GM23338 (cell line): ENCODE data around the gene DAGLB. TPM values are rescaled to one million over a fixed set of nuclear protein-coding genes. Genes with fewer than 3 reads are reported as not detected.

Source experiments
- ATAC-seq: fragments of 200-7000 bp; cut with Tn5 transposase; 3 replicates; pipeline ENCODE4 v1.9.1; 2020
- DNase-seq: peaks from one replicate; pipeline ENCODE4 v3.0.0-alpha.2; 2015; ENCODE audit warnings: low spot score
- H2AFZ ChIP-seq: fragments of 200-600 bp; sonication (generic); 2 replicates; pipeline ENCODE4 v1.8.0; 2016; ENCODE audit warnings: antibody characterized with exemption, mild to moderate bottlenecking, moderate library complexity
- H3F3A ChIP-seq: fragments of 200-600 bp; sonication (generic); replicated peaks from 2 replicates; pipeline ENCODE4 v1.8.0; 2017; ENCODE audit warnings: antibody characterized with exemption, mixed run types, low read depth
- H3K27ac ChIP-seq: fragments of 200-600 bp; sonication (generic); 2 replicates; pipeline ENCODE4 v1.6.1; 2016; ENCODE audit warnings: low read depth
- H3K27me3 ChIP-seq: fragments of 200-600 bp; sonication (generic); 2 replicates; pipeline ENCODE4 v1.8.0; 2016; ENCODE audit warnings: mild to moderate bottlenecking, mixed run types, moderate library complexity; ENCODE audit not compliant: insufficient read depth
- H3K36me3 ChIP-seq: fragments of 200-600 bp; sonication (generic); 2 replicates; pipeline ENCODE4 v1.8.0; 2016; ENCODE audit warnings: mild to moderate bottlenecking; ENCODE audit not compliant: insufficient read depth
- H3K4me1 ChIP-seq: fragments of 200-600 bp; sonication (generic); 2 replicates; pipeline ENCODE4 v1.8.0; 2016; ENCODE audit warnings: mild to moderate bottlenecking, moderate library complexity; ENCODE audit not compliant: insufficient read depth
- H3K4me2 ChIP-seq: fragments of 200-600 bp; sonication (generic); 2 replicates; pipeline ENCODE4 v1.7.1; 2017; ENCODE audit warnings: mixed run types
- H3K4me3 ChIP-seq: fragments of 200-600 bp; sonication (generic); 2 replicates; pipeline ENCODE4 v1.6.1; 2016; ENCODE audit warnings: mixed run types
- H3K79me2 ChIP-seq: fragments of 200-600 bp; sonication (generic); replicated peaks from 2 replicates; pipeline ENCODE4 v1.8.0; 2017; ENCODE audit warnings: mild to moderate bottlenecking; ENCODE audit not compliant: insufficient read depth
- H3K9me2 ChIP-seq: fragments of 200-600 bp; sonication (generic); 2 replicates; pipeline ENCODE4 v1.8.0; 2017; ENCODE audit not compliant: insufficient read depth
- H4K20me1 ChIP-seq: fragments of 200-600 bp; sonication (generic); replicated peaks from 2 replicates; pipeline ENCODE4 v1.8.0; 2017; ENCODE audit warnings: mild to moderate bottlenecking; ENCODE audit not compliant: insufficient read depth
- H3K27ac Mint-ChIP-seq: 2 replicates; pipeline ENCODE4 v1.8.0; 2020; ENCODE audit warnings: inconsistent platforms, mild to moderate bottlenecking, moderate library complexity, mixed read lengths
- H3K27me3 Mint-ChIP-seq: 3 replicates; pipeline ENCODE4 v1.8.0; 2022; ENCODE audit warnings: low read depth, mild to moderate bottlenecking, moderate library complexity, mixed read lengths, inconsistent platforms; ENCODE audit not compliant: insufficient read depth, poor library complexity
- H3K36me3 Mint-ChIP-seq: 3 replicates; pipeline ENCODE4 v1.8.0; 2021; ENCODE audit warnings: low read depth, mild to moderate bottlenecking, inconsistent platforms, moderate library complexity, mixed read lengths
- H3K4me1 Mint-ChIP-seq: 3 replicates; pipeline ENCODE4 v1.8.0; 2020; ENCODE audit warnings: mild to moderate bottlenecking, inconsistent platforms, mixed read lengths
- H3K4me3 Mint-ChIP-seq: 3 replicates; pipeline ENCODE4 v1.8.0; 2021; ENCODE audit warnings: moderate library complexity, mild to moderate bottlenecking, inconsistent platforms, mixed read lengths
- H3K9me3 Mint-ChIP-seq: 3 replicates; pipeline ENCODE4 v1.8.0; 2020; ENCODE audit warnings: moderate library complexity, mild to moderate bottlenecking, inconsistent platforms, mixed read lengths
- CREB1 ChIP-seq: fragments of 250-450 bp; sonication (Bioruptor Pico); IDR thresholded peaks from 2 replicates; pipeline ENCODE4 v1.5.0; 2020; ENCODE audit warnings: low read depth, mild to moderate bottlenecking, moderate library complexity
- JUNB ChIP-seq: IDR thresholded peaks from one replicate; pipeline ENCODE4 v1.6.1; 2016; ENCODE audit warnings: antibody characterized with exemption; ENCODE audit not compliant: unreplicated experiment
- NANOG ChIP-seq: IDR thresholded peaks from 2 replicates; pipeline ENCODE4 v1.6.1; 2016; ENCODE audit warnings: antibody characterized with exemption, borderline replicate concordance
- ZNF114 ChIP-seq: fragments of 250-450 bp; sonication (Bioruptor Pico); IDR thresholded peaks from 2 replicates; pipeline ENCODE4 v1.5.0; 2020; ENCODE audit warnings: mild to moderate bottlenecking, moderate library complexity
- ZNF331 ChIP-seq: fragments of 250-450 bp; sonication (Bioruptor Pico); IDR thresholded peaks from 2 replicates; pipeline ENCODE4 v1.5.0; 2020; ENCODE audit warnings: low read depth, mild to moderate bottlenecking, moderate library complexity
- polyA plus RNA-seq: library from polyadenylated mRNA; unstranded; fragments of >200 nt; fragmentation: Nextera tagmentation; extraction: Ambion mirVana; gene quantifications from 2 replicates; pipeline ENCODE4 v1.2.1, GENCODE V29; 2016
- total RNA-seq: library from RNA; depleted of rRNA; stranded (reverse); fragments of >200 nt; shearing (Covaris generic); gene quantifications from 2 replicates; pipeline ENCODE4 v1.2.3, GENCODE V29; 2014
- TF ChIP-seq, protein P1 (sequence below): fragments of 250-450 bp; sonication (Bioruptor Pico); IDR thresholded peaks from 2 replicates; pipeline ENCODE4 v1.5.0; 2020; ENCODE audit warnings: mild to moderate bottlenecking, moderate library complexity
- TF ChIP-seq, protein P2 (sequence below), 2 experiments: fragments of 200-600 bp in 1 of 2; sonication (generic) in 1 of 2; conservative IDR thresholded peaks; 2 replicates each; pipeline versions ENCODE4 v1.5.1 to v1.6.1; 2016 to 2017; ENCODE audit warnings: antibody characterized with exemption in 2 of 2, low read depth in 2 of 2, mild to moderate bottlenecking in 2 of 2, moderate library complexity in 1 of 2

DAGLB gene
- total and polyA plus RNA-seq, 2 experiments from 2014 or later, result 13.8 to 26.0 TPM

DNA sequence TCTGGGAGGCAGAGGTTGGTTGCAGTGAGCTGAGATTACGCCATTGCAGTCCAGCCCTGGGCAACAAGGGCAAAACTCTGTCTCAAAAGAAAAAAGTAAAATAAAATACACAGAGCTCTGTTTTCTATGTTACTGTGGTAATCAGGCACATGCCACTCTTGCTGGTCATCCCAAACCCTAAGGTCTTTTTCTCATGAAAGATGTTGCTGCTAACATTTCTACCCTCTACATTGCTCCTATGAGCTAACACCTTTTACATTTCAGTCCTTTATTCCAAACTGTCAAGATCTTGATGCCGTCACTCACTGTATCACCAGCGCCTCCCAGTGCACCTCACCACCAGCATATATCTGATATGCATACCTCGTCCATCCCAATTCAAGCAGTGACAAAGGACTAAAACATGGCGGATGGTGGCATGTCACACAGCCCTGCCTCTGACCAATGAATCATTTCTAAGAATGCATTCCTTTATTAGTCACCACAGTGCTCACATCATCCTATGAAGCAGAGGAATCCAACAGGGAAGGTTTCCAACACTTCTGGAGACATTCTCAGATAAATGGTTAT lies 4.3 kb downstream of the DAGLB start (continued):
- TF ChIP-seq, protein P1, sequence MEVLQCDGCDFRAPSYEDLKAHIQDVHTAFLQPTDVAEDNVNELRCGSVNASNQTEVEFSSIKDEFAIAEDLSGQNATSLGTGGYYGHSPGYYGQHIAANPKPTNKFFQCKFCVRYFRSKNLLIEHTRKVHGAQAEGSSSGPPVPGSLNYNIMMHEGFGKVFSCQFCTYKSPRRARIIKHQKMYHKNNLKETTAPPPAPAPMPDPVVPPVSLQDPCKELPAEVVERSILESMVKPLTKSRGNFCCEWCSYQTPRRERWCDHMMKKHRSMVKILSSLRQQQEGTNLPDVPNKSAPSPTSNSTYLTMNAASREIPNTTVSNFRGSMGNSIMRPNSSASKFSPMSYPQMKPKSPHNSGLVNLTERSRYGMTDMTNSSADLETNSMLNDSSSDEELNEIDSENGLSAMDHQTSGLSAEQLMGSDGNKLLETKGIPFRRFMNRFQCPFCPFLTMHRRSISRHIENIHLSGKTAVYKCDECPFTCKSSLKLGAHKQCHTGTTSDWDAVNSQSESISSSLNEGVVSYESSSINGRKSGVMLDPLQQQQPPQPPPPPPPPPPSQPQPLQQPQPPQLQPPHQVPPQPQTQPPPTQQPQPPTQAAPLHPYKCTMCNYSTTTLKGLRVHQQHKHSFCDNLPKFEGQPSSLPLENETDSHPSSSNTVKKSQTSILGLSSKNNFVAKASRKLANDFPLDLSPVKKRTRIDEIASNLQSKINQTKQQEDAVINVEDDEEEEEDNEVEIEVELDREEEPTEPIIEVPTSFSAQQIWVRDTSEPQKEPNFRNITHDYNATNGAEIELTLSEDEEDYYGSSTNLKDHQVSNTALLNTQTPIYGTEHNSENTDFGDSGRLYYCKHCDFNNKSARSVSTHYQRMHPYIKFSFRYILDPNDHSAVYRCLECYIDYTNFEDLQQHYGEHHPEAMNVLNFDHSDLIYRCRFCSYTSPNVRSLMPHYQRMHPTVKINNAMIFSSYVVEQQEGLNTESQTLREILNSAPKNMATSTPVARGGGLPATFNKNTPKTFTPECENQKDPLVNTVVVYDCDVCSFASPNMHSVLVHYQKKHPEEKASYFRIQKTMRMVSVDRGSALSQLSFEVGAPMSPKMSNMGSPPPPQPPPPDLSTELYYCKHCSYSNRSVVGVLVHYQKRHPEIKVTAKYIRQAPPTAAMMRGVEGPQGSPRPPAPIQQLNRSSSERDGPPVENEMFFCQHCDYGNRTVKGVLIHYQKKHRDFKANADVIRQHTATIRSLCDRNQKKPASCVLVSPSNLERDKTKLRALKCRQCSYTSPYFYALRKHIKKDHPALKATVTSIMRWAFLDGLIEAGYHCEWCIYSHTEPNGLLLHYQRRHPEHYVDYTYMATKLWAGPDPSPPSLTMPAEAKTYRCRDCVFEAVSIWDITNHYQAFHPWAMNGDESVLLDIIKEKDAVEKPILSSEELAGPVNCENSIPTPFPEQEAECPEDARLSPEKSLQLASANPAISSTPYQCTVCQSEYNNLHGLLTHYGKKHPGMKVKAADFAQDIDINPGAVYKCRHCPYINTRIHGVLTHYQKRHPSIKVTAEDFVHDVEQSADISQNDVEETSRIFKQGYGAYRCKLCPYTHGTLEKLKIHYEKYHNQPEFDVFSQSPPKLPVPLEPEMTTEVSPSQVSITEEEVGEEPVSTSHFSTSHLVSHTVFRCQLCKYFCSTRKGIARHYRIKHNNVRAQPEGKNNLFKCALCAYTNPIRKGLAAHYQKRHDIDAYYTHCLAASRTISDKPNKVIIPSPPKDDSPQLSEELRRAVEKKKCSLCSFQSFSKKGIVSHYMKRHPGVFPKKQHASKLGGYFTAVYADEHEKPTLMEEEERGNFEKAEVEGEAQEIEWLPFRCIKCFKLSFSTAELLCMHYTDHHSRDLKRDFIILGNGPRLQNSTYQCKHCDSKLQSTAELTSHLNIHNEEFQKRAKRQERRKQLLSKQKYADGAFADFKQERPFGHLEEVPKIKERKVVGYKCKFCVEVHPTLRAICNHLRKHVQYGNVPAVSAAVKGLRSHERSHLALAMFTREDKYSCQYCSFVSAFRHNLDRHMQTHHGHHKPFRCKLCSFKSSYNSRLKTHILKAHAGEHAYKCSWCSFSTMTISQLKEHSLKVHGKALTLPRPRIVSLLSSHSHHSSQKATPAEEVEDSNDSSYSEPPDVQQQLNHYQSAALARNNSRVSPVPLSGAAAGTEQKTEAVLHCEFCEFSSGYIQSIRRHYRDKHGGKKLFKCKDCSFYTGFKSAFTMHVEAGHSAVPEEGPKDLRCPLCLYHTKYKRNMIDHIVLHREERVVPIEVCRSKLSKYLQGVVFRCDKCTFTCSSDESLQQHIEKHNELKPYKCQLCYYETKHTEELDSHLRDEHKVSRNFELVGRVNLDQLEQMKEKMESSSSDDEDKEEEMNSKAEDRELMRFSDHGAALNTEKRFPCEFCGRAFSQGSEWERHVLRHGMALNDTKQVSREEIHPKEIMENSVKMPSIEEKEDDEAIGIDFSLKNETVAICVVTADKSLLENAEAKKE (CRISPR knock-in tag), result no peak
- TF ChIP-seq ZNF114 (CRISPR knock-in tag), result no peak
- no peak for TF ChIP-seq JUNB
- no peak for TF ChIP-seq ZNF331 (CRISPR knock-in tag)
- no peak for TF ChIP-seq NANOG
- TF ChIP-seq CREB1 (CRISPR knock-in tag), result no peak

DNA sequence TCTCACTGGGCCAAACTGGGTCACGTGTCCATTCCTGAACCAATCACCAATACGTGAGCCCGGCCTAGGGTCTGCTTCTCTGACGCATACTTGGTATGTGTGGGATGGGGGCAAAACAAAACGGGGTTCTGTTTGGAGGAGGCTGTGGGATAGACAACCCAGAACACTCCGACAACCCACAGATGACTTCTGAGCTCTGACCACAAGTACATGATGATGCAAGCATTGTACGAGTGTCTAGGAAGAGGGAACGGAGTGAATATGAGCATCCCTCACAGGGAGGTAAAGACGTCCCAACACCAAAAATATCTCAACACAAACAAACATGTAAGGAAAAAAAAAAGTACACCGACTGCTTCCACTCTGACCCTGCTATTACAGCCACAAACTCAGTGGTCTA lies 5.6 kb downstream of the DAGLB start:
- Histone ChIP-seq H3K79me2 (peaks cover 98% of the 10 kb centered on the region), H4K20me1 (peaks cover 51% of the 10 kb centered on the region), H2AFZ (no peak overlapping the region), H3F3A (0 out of 2 replicates have a peak, but pooled peaks cover 6% of the 10 kb centered on the region), H3K4me2 (no peak overlapping the region), H3K36me3 (peaks cover 26% of the 10 kb centered on the region), H3K27me3 (no peaks in the 10 kb centered on the region), H3K4me3 (no peak overlapping the region), H3K4me1 (peaks cover 5% of the 10 kb centered on the region), H3K27ac (no peak overlapping the region), H3K9me2 (no peaks in the 10 kb centered on the region)
- Mint-ChIP-seq H3K27me3 (peaks cover 11% of the 10 kb centered on the region), H3K27ac (no peak overlapping the region), H3K9me3 (peaks cover 5% of the 10 kb centered on the region; the same call in 1 of the 3 replicates), H3K36me3 (peaks cover 69% of the 10 kb centered on the region), H3K4me3 (no peak overlapping the region), H3K4me1 (peaks cover 12% of the 10 kb centered on the region; the same call in 2 of the 3 replicates)
- ATAC-seq, result no peak
- DNase-seq, result no peak
- TF ChIP-seq, protein P2, sequence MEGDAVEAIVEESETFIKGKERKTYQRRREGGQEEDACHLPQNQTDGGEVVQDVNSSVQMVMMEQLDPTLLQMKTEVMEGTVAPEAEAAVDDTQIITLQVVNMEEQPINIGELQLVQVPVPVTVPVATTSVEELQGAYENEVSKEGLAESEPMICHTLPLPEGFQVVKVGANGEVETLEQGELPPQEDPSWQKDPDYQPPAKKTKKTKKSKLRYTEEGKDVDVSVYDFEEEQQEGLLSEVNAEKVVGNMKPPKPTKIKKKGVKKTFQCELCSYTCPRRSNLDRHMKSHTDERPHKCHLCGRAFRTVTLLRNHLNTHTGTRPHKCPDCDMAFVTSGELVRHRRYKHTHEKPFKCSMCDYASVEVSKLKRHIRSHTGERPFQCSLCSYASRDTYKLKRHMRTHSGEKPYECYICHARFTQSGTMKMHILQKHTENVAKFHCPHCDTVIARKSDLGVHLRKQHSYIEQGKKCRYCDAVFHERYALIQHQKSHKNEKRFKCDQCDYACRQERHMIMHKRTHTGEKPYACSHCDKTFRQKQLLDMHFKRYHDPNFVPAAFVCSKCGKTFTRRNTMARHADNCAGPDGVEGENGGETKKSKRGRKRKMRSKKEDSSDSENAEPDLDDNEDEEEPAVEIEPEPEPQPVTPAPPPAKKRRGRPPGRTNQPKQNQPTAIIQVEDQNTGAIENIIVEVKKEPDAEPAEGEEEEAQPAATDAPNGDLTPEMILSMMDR (conservative IDR thresholded peaks at IDR 0.05; ENCODE audit: low read depth in 2 of 2), result no peak
- no peak for TF ChIP-seq NANOG
- TF ChIP-seq ZNF114 (CRISPR knock-in tag), result no peak
- TF ChIP-seq, protein P1 (CRISPR knock-in tag), result no peak
